Cerebellar cortex (tissue), 1 donor: ENCODE measurements around the gene FBLN1.
"Not testable (repeated sequence)": the region's sequence is repeated elsewhere in the genome, so short reads cannot be mapped to it uniquely, and the experiment has no call there.

Experiments used
- DNase-seq: peaks from one replicate; pipeline ENCODE4 v3.0.0-alpha.2; 2015; ENCODE audit warnings: low spot score

The FBLN1 gene

DNA sequence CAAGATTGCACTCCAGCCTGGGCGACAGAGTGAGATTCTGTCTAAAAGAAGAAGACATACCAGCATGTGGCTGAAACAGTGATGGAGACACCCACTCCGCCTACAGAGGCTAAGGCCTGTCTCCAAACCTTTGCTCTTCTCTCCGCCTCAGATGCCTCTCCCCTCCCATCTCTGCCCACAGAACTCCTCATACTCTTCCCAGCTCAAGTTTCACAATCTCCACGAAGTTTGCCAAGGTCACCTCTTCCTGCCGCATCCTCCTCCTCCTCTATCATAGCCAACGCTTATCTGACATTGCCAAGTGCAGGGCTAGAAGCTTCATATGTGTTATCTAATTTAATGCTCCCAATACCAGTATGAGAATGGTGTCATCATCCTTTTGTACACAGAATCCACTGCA lies 25.9 kb upstream of the FBLN1 start:
- DNase-seq, result no peak

DNA sequence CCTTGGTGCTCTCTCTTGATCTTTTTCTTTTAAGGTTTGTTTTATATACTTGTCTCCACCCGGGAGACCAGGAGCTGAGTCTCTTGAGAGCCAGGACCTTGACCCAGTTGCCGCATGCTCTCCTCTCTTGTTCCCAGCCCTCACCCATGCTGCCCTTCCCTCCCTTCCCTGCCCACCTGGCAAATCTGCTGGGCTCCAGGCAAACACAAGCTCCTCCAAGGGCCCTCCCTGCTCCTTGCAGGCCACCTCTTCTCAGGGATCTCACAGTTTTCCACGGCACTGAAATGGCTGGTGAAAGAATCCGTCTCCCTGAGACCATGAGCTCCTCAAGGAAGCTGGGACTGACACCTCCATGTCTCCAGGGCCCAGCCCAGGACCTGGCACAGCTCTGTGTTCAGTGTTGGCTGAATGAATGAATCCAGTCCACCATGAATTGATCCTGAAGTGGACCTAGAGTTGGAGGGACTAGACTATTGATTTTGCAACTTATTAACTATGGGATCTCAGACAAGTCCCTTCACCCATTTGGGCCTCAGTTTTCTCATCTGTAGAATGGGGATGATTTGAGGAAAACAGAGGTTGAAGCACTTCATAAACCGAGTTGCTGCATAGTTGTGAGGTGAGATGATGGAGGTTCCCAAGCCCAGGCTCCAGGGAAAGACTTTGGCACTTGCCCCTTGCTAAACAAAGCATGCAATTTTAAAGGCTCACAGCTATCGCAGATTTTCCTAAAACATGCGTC lies 25.1 kb upstream of the FBLN1 start:
- no peak for DNase-seq

GRCh38 chr22:45478108-45478771 lies 24.4 kb upstream of the FBLN1 start:
- no peak for DNase-seq

- no peak for DNase-seq
Measured at GRCh38 chr22:45480717-45481116, 22.0 kb upstream of the FBLN1 start.

- no peak for DNase-seq
Measured at GRCh38 chr22:45481661-45482060, 21.0 kb upstream of the FBLN1 start.

DNA sequence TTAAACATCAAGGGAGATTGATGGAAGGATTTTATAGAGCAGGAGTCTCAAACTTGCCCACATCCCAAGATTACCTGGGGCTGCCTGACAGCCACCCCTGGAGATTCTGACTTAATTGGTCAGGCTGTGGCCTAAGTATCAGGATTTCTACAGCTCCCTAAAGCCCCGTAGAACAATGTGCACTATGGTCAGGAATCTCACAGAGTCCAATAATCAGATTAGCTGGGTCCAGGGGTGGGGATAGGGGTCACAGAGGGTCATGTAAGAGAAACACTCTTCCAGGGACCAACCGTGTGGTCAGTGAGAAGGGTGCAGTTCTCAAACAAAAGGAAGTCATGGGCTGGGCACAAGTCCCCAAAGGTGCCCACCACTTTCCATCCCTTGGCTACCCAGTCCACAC lies 20.5 kb upstream of the FBLN1 start:
- no peak for DNase-seq

DNA sequence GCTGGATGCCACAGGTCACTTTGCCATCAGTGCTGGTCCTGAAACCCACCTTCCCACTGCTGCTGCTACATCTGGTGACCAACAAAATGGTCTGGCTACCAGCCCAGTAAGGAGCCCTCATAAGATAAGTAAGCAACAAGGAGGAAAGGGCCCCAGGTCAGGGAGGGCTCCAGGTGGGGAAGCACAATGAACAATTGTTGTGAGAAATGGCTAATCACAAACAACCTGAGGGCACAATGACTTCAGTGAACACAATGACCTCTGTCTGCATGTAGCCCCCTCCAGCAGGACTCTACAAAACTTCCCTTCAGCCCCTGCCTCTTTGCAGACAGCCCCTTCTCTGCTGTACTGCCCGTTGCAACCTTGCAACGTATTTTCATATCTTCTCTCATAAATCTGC lies 19.4 kb upstream of the FBLN1 start:
- DNase-seq, result no peak

DNA sequence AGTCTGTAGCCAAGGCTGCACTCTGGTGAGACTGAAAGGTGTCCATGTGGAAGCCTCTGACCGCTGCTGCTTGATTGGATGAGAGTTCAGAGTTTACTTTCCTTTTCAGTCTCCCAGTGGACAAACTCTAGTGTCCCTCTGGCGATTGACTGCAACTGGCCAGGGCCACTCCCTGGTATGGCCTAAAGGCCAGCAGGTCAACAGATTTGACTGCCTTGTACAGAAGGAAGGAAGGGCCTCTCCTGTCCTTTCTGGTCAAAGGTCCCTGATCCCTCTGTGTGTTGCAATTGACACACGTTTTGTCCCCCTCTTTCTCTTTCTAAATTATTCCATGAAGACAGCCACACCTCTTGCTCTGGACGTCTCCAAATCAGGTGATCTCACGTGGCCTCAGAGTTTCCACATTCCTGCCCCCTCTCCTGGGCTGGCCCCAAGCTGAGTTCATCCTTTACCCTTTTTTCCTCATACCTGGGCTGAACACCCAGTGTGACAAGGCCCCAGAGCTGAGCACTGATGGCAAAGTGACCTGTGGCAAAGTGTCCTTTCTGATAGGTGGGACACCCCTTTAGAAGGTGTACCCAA lies 18.7 kb upstream of the FBLN1 start:
- no peak for DNase-seq

DNA sequence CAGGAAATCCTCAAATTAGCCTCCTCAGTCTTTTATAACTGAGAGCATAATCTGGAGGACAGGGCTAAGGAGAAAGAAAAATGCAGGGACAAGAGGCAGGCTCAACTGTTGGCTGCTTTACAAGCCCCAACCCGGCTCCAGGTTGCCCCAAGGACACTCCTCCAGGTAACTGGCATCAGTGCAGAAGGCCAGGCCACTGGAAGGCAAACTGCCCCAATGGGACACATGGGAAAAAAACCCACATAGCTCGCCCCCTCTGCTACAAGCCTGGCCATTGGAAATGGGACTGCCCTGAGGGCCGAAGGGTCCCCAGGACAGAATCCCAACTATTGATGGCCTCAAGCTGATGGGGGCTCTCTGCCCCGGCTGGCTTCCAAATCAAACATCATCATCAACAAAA lies 17.9 kb upstream of the FBLN1 start:
- no peak for DNase-seq

GRCh38 chr22:45485261-45485660 lies 17.4 kb upstream of the FBLN1 start:
- DNase-seq, result no peak

- no peak for DNase-seq
Measured at GRCh38 chr22:45488764-45489370, 13.8 kb upstream of the FBLN1 start.

DNA sequence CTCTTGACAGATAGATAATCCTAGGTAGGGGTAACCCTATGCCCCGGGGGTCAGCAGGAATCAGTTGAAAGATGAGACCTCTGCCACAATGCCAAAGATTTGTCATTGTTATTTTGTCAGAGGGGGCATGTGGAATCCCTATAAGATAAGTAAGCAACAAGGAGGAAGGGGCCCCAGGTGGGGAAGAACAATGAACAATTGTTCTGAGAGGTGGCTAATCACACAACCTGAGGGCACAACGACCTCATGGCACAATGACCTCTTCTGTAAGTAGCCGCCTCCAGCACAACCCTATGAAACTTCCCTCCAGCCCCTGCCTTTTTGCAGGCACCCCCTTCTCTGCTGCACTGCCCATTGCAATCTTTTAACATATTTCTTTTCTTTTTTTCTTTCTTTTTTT lies 11.8 kb upstream of the FBLN1 start:
- DNase-seq, result no peak

DNA sequence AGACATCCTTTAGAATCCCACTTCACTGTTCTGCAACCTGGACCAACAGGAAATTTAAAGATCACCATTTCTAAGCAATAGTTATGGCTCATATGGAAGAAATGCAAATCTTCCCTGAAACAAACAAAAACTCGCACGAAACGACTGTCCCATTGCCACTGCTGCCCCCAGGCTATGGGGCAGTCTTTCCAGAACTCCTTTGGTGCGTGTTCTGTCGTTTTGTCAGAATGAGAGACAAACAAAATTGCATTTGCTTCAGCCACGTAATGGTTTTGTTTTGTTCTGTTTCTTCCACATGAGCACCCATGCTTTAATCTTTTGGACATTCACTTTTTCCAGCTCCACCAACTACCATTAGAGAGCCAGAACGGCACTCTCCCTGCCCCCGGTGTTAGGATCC lies 10.8 kb upstream of the FBLN1 start:
- DNase-seq, result no peak

DNA sequence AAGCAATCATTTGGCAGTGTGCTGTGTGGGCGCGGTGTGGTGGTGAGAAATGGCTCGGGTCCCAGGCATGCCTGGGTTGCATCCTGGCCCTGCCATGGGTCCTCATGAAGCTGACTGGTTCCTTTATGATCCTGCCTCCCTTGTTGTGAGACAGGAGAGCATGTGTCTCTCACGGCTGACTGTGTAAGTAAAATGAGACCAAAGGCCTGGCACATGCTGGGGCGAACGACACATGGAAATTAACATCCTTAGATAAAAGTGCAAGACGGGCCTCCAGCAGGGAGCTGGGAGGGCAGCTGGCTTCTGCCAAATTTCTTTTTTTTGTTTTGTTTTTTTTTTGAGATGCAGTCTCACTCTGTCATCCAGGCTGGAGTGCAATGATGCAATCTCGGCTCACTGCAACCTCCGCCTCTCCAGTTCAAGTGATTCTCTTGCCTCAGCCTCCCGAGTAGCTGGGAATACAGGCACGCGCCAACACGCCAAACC lies 9.4 kb upstream of the FBLN1 start:
- DNase-seq, result no peak

- DNase-seq, result not testable (repeated sequence)
Measured at GRCh38 chr22:45494306-45494705, 8.4 kb upstream of the FBLN1 start.

GRCh38 chr22:45495616-45496015 lies 7.1 kb upstream of the FBLN1 start:
- not testable (repeated sequence) for DNase-seq

DNA sequence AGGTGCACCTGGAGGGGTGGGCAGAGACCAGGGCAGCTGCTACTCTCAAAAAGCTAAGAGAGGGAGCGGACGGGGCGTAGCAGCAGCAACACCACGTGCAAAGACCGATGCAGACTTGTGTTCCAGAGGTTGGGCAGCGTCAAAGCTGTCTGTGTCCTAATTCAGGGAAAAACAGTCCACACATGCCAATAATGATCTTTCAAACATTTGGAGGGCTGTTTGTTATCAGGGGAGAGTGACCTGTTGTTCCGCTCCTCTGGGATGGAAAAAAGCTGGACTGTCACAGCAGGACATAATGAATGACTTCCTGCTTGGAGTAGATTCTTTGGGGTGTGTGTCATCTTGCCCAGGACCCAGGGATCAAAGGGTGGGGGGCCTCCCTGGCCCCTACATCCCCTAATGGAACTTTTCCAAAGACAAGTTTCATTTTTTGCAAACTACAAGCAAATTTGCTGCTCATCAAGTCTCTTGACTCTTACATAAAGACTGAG lies 6.2 kb upstream of the FBLN1 start:
- DNase-seq, result no peak

DNA sequence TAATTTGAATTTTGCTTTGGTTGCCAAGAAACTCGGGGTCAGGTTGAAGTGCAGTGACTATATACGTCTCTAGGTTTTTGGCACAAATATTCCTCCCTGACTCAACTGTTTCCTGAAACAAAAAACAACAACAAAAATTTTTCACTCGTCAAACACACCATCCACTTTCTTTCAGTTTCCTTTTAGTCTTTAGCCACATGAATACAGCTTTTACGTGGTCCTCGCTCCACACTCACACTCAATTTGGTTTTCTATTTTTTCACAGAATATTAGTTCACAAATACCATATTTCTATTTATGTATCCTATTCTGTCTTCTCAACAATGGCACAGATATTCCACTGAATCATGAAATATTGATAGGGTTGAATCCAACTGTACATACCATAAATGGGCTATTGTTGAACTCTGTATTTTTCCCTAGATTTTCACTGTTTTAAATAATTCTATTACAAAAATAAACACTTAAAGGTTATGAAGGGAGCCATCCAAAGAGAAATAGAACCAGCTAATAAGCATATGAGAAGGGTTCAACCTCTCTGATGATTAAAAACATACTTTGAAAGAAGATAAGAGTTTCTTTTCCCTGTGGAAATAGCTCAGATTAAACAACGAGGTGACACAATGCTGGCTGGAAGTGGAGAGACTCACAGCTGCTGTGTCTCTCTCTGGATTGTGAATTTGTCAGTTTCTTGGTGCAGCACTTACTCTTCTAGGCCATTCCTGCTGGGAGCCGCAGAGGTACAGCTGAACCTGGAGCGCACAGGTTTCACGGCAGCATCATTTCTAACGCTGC lies 5.1 kb upstream of the FBLN1 start:
- no peak for DNase-seq

GRCh38 chr22:45499746-45500145 lies 2.9 kb upstream of the FBLN1 start:
- DNase-seq, result no peak

GRCh38 chr22:45503050-45503815 lies 550 bp downstream of the FBLN1 start:
- no peak for DNase-seq

- DNase-seq, result peak; percentile 10
Measured at GRCh38 chr22:45503816-45504372, 1.2 kb downstream of the FBLN1 start.
